Measurements from ENCODE around the gene MYO18B. TPM values are rescaled to one million over a fixed set of nuclear protein-coding genes. Genes with fewer than 3 reads are reported as not detected.

MYO18B gene
- total and polyA plus RNA-seq, 2 of the 8 experiments (the other 6 are each of a cell fraction or from before 2014, with no cell fraction given) = 0.62 to 0.78 TPM

- H3K14ac ChIP-seq (ENCODE audit: insufficient read length) = no peak overlapping the region
- H3K18ac ChIP-seq (ENCODE audit: extremely low read depth, low read length) = no peak overlapping the region
- 80% methylated on average over 11 of the region's 11 CpGs; no CpG with 5 or more reads in 1 of the 2 experiments for WGBS, 2 experiments (ENCODE audit: extremely low coverage in 1 of 2, insufficient coverage in 1 of 2, insufficient read length in 1 of 2, insufficient replicate concordance in 2 of 2, low coverage in 1 of 2, low lambda C conversion rate in 2 of 2, missing lambda C conversion rate in 1 of 2)
- H3K56ac ChIP-seq (replicated peaks; ENCODE audit: insufficient read length, low read depth, low read length) = no peak overlapping the region
- no peak overlapping the region for H2AK5ac ChIP-seq (ENCODE audit: low read depth, low read length)
- no peak overlapping the region for H3K4me3 ChIP-seq (ENCODE audit: extremely low read depth in 1 of 4, insufficient read depth in 2 of 4, low read depth in 3 of 4, low read length in 4 of 4)
- ChIA-PET POLR2A (ENCODE audit: partially characterized antibody) (no interaction called here), CTCF (ENCODE audit: partially characterized antibody) (no interaction called here)
- no peaks in the 10 kb centered on the region for H3K36me3 ChIP-seq (ENCODE audit: control insufficient read depth in 2 of 4, insufficient read depth in 4 of 4, low read length in 3 of 4)
- no peak overlapping the region; the same call in 1 of the 2 replicates for H2BK20ac ChIP-seq (ENCODE audit: low read length)
- FAIRE-seq = no peak
- H4K8ac ChIP-seq (ENCODE audit: extremely low read depth, insufficient read depth, low read length) = no peak overlapping the region
- H2BK12ac ChIP-seq (ENCODE audit: low read depth, low read length) = no peak overlapping the region
- H2AFZ ChIP-seq (ENCODE audit: low read length) = no peak overlapping the region
- H3K4me1 ChIP-seq (replicated peaks in 1 of 4; ENCODE audit: control insufficient read depth in 3 of 4, insufficient read depth in 4 of 4, low read length in 3 of 4) = no peaks in the 10 kb centered on the region
- H4K5ac ChIP-seq (ENCODE audit: insufficient read length, low read depth, low read length) = no peak overlapping the region
- H3K4me2 ChIP-seq (ENCODE audit: insufficient read depth in 1 of 2, low read depth in 2 of 2, low read length in 2 of 2) = no peak overlapping the region
- no peak overlapping the region for H2BK15ac ChIP-seq (ENCODE audit: low read length)
- no peak overlapping the region for H3K9ac ChIP-seq (replicated peaks in 1 of 4; ENCODE audit: extremely low read depth in 1 of 4, low read depth in 3 of 4, low read length in 3 of 4)
- no peak for DNase-seq (ENCODE audit: low read depth in 1 of 2, low spot score in 2 of 2)
- H3K27ac ChIP-seq (ENCODE audit: low read depth, low read length) = no peak overlapping the region
- peaks cover 1% of the 10 kb centered on the region; the same call in 1 of the 2 replicates for H3K23me2 ChIP-seq (ENCODE audit: low read depth, low read length)
- H3K79me2 ChIP-seq (ENCODE audit: control insufficient read depth in 1 of 2, insufficient read depth in 2 of 2, low read length in 2 of 2) = no peaks in the 10 kb centered on the region
- no peak overlapping the region for H3K23ac ChIP-seq (ENCODE audit: insufficient read length)
- H3K4ac ChIP-seq (replicated peaks; ENCODE audit: insufficient read length, low read depth, low read length) = no peak overlapping the region
- H2BK120ac ChIP-seq (replicated peaks; ENCODE audit: low read depth, low read length) = no peak overlapping the region
- no peaks in the 10 kb centered on the region for H4K20me1 ChIP-seq (replicated peaks in 1 of 2; ENCODE audit: control insufficient read depth in 1 of 2, insufficient read depth in 2 of 2, low read length in 2 of 2)
- no peak overlapping the region for H2BK5ac ChIP-seq (ENCODE audit: low read depth, low read length)
- H3K27me3 ChIP-seq (replicated peaks in 1 of 4; ENCODE audit: control insufficient read depth in 3 of 4, extremely low read depth in 1 of 4, insufficient read depth in 3 of 4, low read length in 3 of 4) = no peaks in the 10 kb centered on the region
- no peaks in the 10 kb centered on the region for H3K9me3 ChIP-seq (ENCODE audit: insufficient read depth in 2 of 2, low read depth in 1 of 2, low read length in 1 of 2)
- no peak overlapping the region for H4K91ac ChIP-seq (replicated peaks; ENCODE audit: insufficient read length, low read length)
- H3K79me1 ChIP-seq (ENCODE audit: low read depth, low read length) = no peaks in the 10 kb centered on the region
- TF ChIP-seq EZH2 (IDR thresholded peaks at IDR 0.05; ENCODE audit: low read depth, low read length, severe bottlenecking) (no peak), CBX5 (IDR thresholded peaks at IDR 0.05; ENCODE audit: low read depth, low read length) (no peak), ZNF274 (IDR thresholded peaks at IDR 0.05; ENCODE audit: borderline replicate concordance, extremely low read depth, low read length) (no peak), CEBPB (IDR thresholded peaks at IDR 0.05; ENCODE audit: low read depth, low read length) (no peak), TBP (IDR thresholded peaks at IDR 0.05; ENCODE audit: low read depth, low read length) (no peak), TCF12 (IDR thresholded peaks at IDR 0.05; ENCODE audit: low read depth, low read length) (no peak), SP1 (IDR thresholded peaks at IDR 0.05; ENCODE audit: low read depth, low read length) (no peak), SP4 (IDR thresholded peaks at IDR 0.05; ENCODE audit: low read length) (no peak), PHF8 (conservative IDR thresholded peaks at IDR 0.05; ENCODE audit: low read depth, low read length) (no peak)
- TF ChIP-seq, protein P1, sequence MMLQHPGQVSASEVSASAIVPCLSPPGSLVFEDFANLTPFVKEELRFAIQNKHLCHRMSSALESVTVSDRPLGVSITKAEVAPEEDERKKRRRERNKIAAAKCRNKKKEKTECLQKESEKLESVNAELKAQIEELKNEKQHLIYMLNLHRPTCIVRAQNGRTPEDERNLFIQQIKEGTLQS (IDR thresholded peaks at IDR 0.05; ENCODE audit: insufficient read depth, low read depth, low read length) = no peak
- TF ChIP-seq, protein P2, sequence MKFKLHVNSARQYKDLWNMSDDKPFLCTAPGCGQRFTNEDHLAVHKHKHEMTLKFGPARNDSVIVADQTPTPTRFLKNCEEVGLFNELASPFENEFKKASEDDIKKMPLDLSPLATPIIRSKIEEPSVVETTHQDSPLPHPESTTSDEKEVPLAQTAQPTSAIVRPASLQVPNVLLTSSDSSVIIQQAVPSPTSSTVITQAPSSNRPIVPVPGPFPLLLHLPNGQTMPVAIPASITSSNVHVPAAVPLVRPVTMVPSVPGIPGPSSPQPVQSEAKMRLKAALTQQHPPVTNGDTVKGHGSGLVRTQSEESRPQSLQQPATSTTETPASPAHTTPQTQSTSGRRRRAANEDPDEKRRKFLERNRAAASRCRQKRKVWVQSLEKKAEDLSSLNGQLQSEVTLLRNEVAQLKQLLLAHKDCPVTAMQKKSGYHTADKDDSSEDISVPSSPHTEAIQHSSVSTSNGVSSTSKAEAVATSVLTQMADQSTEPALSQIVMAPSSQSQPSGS (IDR thresholded peaks at IDR 0.05; ENCODE audit: low read length) = no peak
Measured at GRCh38 chr22:25997886-25998775, 256.1 kb downstream of the MYO18B start.
